HuH-7 (cell line): ENCODE data around the gene CACNA1D.
"Not testable (repeated sequence)": the region's sequence is repeated elsewhere in the genome, so short reads cannot be mapped to it uniquely, and the experiment has no call there.

ENCODE experiments used
- DNase-seq: peaks from one replicate; pipeline ENCODE4 v3.0.0; 2011; ENCODE audit warnings: low spot score

The CACNA1D gene

DNA sequence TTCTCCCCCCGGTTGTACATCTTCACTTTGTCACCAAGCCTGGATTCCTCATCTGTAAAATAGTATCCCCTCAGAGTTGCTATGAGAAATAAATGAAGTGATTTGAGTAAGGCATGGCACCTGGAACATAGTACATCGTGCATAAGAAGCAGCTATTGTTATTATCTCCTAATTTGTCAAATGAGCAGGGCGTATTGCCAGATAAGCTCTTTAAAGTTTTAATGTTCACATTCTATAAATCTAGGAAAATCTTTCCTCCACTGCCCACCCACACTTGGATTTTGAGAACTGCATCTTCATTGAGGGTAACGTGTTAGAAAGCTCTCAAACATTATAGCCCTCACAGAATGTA is 32.3 kb downstream of the CACNA1D start:
- no peak for DNase-seq

DNA sequence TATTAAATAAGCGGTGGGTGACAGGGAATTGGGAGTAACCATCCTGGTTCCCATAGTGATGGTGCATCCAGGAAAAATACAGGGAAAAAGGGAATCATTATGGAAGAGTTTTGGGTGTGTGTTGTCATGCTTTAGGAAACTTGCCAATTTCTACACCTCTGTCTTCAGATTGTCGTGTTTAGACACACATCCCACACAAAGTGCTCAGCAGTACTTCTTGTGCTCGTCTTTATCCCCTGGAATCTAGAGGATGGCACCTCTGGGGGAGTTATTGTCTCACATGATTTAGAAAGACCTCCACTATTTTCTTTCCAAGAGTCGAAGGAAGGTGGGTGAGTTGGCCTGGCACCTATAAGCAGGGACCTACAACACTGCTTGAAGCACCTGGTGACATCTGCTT is 35.8 kb downstream of the CACNA1D start:
- DNase-seq = no peak

- no peak for DNase-seq
Measured at GRCh38 chr3:53531749-53532148, 37.3 kb downstream of the CACNA1D start.

GRCh38 chr3:53533472-53533871 is 39.1 kb downstream of the CACNA1D start:
- DNase-seq = no peak

DNA sequence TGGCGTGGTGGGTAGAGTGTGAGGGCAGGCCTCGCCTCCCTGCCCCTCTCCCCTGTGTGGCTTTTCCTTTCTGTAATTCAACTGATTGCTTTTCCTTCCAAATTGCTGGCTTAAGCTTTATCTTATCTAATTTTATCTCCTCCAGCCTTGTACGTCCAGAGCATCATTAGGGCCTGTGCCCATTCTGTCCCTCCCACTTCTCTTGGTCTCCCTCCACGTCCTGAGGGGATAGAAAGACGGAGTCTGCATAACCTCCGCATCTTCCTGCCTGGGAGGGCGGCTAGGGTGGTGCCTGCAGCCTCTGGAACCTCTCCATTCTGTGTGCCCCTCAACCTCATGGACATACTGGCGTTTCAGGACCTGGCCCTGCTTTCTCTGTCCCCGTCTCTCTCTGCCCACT is 39.8 kb downstream of the CACNA1D start:
- no peak for DNase-seq

GRCh38 chr3:53534676-53535400 is 40.4 kb downstream of the CACNA1D start:
- no peak for DNase-seq

GRCh38 chr3:53536282-53536681 is 41.9 kb downstream of the CACNA1D start:
- no peak for DNase-seq

DNA sequence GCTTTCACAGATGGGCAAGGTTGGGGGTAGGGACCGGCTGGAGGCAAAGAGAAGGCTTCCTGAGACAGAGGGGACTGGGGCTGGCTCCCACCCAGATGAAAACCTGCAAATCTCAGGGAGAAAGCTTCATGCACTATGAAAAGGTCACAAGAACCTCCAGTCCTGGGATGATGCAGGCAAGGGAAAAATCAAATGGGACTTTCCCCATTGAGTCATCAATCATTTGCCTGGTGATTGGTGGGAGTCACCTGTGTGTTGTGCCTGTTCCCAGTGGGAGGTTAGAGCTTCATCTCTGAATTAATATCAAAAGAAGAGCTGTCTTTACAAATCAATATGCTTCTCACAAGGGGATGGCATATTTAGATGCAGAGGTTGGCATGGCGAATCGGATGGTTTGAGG is 49.9 kb downstream of the CACNA1D start:
- DNase-seq = no peak

DNA sequence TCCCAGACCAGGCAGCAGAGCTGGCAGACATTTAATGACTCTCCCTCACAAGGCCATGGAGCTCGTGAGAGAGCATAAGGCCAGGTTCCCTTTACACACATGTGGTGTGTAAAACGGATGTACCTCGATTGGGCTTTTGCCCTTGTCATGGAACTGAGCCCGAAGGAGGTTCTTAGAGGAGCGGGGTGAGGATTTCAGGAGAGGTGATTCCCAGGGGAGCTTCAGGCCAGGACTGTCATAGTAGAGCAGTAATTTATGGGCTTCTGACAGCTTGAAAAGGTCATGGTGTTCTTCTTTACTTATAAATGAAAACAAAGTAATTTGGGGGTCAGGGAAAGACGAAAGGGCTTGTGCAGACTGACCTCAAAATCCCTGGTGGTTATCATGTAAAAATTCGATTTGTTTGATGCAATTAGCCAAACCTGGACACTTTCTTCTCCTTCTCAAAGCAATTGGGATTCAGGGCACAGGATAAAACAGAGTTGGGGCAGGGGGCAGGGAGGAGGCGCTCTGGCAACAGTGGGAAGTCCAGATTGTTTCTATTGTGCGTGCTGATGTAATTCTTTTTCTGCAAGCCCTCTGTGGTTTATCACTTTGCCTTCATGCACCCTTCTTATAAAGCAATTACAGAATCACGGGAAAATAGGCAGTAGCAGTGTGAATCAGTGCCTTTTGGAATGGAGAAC is 51.0 kb downstream of the CACNA1D start:
- DNase-seq = no peak

GRCh38 chr3:53545996-53546359 is 51.6 kb downstream of the CACNA1D start:
- DNase-seq = no peak

DNA sequence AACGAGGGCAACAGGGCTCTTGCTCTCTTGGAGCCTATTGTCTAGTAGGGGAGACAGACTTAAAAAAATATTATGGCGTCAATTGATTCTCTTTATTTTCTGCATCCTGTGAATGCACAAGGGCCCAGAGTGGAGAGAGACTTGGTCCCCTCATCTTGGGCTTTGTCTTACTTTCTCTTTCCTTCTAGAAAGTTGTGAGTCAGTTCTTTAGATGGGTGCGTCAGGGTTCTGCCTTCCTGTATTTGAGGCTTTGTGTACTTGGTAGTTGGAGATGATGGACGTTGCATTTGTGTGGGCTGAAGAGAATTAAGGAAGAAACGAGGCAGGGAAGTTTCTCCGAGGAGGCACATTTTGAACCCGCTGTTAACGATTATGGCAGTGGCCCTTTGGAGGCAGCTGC is 52.9 kb downstream of the CACNA1D start:
- no peak for DNase-seq

DNA sequence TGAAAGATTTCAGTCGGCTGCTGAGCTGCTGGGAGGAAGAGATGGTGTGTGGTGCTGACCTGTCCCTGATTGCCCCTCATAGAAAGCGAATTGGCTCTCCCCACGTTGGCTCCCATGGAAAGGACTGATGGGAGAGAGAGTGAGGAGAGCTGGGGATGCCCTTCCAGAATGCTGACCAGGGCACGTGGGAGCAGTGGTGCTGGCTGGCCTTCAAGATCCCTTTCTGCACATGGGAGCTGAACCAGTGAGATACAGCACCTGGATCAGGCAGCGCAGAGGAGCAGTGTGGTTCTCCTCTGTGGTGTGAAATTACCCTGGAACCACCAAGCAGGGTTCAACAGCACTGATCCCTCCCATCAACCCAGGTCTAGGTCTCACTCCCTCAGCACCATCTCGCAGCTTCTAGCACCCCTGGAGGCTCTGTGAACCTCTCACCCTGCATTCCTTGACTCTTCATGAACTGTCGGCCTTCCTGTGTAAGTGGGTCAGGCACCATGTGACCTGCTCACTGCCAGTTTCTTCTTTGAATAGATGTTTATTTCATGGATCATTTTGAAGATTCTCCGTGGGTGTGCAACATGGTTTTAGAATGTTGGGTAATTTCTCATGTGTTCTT is 55.7 kb downstream of the CACNA1D start:
- no peak for DNase-seq

GRCh38 chr3:53551324-53551723 is 56.9 kb downstream of the CACNA1D start:
- DNase-seq = no peak

DNA sequence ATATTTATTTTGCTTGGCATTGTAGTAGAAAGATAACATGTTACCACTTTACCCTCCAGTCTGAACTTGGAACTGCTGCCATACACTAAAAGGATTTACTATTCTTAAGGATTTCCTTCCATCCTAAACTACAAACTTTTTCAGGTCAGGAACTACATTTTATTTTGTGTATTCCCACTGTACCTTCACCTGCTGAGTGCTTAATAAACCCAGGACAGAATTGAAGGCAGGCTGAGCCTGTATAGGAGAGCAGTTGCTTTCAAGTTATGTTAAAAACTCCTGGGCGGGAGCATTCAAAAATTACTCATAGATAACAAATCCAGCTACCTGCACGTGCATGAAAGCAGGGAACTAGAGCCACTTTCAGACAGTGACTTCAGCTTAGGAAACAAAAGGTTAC is 58.3 kb downstream of the CACNA1D start:
- DNase-seq = no peak

DNA sequence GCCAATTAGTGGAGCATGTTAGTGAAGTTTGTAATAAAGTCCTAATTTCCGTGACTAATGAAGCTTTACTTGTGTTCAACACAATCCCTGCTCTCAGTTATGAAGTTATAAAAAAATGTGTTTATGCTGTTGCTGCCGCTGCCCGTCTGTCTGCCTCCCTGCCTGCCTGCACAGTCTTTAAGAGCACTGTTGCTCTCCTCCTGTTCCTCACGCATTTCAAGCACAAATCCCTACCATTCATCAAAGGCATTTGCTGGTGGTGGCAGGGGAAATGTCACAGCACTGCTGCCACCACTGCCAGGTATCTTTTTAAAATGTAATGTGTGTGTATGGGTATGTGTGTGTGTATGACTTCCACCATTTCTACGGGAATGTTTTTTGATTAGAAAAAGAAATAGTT is 58.8 kb downstream of the CACNA1D start:
- no peak for DNase-seq

DNA sequence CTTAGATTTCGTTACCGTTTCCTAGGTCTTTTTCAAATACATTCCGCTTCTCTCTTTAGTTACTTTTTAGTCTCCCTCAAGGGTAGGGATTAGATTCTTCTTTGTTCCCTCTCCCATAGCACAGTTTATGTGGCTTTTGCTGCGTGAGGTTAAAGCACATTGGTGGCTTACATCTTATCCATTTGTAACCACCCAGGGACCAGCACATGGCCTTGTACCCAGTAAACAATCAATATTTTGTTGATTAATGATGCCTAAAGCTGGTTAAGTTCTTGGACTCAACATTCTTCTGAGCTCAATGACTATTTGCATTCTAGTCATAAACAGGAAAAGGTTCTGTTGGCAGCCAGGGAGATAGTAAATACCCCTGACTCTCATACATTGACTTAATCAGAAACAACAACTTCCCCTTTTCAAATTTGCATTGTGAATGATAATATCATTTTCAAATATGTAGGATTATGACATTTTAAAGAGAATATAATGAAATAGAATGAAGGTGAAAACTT is 60.2 kb downstream of the CACNA1D start:
- no peak for DNase-seq

DNA sequence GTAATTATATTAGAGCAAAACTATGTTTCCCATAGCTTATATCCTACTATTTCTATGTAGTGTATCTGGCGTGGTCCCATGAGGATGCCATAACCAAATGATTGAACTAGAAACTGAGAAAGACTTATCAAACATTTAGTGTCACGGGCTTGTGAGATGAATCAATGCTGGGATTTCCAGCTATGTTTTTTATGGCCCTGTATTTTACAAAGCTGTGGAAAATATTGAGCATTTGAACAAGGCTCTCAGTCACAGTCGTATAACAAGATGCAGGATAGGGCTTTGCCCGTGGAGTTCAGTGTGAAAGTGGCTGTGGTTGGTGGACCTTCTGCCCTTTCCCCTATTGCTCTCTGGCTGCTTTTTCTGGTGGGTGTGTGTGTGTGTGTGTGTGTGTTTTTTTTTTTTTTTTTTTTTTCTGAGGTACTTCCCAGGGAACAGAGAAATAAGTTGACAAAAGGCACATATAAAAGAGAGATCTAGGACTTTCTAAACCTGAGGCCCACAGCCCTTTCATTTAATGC is 60.7 kb downstream of the CACNA1D start:
- DNase-seq = no peak

DNA sequence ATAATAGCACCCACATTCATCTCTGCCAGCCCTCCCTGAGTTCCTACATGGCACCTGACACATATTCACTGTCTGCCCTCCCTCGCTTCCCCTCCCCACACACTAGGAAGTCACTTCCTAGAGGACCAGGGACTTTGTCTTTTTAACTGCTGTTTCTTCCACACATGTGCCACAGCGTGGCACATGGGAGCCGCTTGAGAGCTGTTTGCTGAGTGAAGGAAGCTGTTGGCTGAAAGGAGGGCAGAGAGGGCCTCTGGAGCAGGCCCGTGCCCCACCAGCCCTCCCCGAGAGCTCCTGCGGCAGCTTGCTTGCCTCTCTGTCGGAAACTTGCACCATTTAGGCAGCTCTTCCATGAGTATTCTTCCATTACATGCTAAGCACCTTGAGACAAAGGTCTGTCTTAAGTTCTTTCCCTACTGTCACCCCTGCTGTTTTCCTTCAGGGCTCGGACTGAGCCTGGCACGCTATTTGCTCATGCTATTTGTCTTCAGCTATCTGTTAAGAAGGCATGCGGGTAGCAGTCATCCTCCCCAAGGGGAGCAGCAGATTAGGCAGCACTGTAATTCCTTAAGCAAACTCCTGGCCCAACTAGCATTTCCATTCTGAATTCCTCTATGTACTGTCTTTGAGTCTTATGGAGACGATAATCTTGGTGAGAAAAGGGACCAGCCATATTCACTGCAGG is 72.2 kb downstream of the CACNA1D start:
- DNase-seq = no peak

GRCh38 chr3:53570081-53570480 is 75.7 kb downstream of the CACNA1D start:
- DNase-seq = no peak

DNA sequence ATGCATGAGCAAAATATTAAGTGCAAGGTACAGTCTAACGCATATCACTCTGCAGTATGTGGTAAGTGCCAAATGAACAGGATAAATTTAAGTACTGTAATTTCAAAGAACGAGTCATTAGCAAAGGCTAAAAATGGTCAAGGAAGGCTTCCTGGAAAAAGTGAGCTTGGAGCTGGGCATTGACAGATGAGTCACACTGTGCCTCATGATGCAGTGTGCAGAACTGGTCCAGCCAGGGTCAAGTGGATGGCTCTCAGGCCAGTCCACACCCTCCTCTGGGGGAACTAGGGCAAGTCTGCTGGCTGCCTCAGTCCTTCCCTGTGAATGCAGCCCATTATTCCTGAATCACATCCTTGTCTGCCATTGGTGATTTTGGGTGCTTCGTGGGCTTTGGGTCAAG is 76.3 kb downstream of the CACNA1D start:
- DNase-seq = no peak

DNA sequence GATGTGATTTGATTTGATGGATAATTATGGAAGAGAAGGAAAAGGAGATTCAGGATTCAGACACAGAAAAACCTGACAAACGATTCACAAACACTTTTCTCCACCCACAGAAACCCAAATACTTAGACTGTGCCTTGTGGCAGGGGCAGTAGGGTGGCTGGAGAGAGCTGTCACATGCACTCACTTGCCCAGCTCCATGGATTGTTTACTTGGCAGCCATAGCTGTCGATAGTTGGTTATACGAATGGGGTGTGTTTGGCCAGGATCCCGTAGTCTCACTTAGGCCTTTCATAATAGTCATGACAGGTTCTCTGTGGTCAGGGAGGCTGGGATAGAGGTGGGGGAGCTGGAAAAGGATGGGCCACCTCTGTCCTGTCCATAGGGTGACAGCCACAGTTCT is 76.9 kb downstream of the CACNA1D start:
- no peak for DNase-seq

GRCh38 chr3:53572184-53572583 is 77.8 kb downstream of the CACNA1D start:
- not testable (repeated sequence) for DNase-seq

GRCh38 chr3:53577506-53577905 is 83.1 kb downstream of the CACNA1D start:
- no peak for DNase-seq
